Hepatocyte (in vitro differentiated cells): ENCODE results near the gene PSMA6. TPM values are rescaled to one million over a fixed set of nuclear protein-coding genes. Genes with fewer than 3 reads are reported as not detected.
"Not testable (repeated sequence)": the region's sequence is repeated elsewhere in the genome, so short reads cannot be mapped to it uniquely, and the experiment has no call there.

ENCODE experiments used
- DNase-seq: peaks from one replicate; pipeline ENCODE4 v3.0.0-alpha.2; 2016; ENCODE audit warnings: low spot score
- H2AFZ ChIP-seq: fragments of 200-600 bp; sonication (generic); 2 replicates; pipeline ENCODE4 v1.6.0; 2016; ENCODE audit warnings: antibody characterized with exemption, mild to moderate bottlenecking
- H3K27ac ChIP-seq: fragments of 200-600 bp; sonication (generic); 2 replicates; pipeline ENCODE4 v1.5.1; 2016; ENCODE audit warnings: mild to moderate bottlenecking
- H3K27me3 ChIP-seq: fragments of 200-600 bp; sonication (generic); 2 replicates; pipeline ENCODE4 v1.6.1; 2016
- H3K36me3 ChIP-seq: fragments of 200-600 bp; sonication (generic); replicated peaks from 2 replicates; pipeline ENCODE4 v1.5.1; 2016; ENCODE audit warnings: low read depth; ENCODE audit not compliant: insufficient read depth
- H3K4me1 ChIP-seq: fragments of 200-600 bp; sonication (generic); 2 replicates; pipeline ENCODE4 v1.5.1; 2016; ENCODE audit warnings: mild to moderate bottlenecking, moderate library complexity; ENCODE audit not compliant: insufficient read depth
- H3K4me2 ChIP-seq: fragments of 200-600 bp; sonication (generic); 2 replicates; pipeline ENCODE4 v1.6.0; 2016
- H3K4me3 ChIP-seq: fragments of 200-600 bp; sonication (generic); 2 replicates; pipeline ENCODE4 v1.5.1; 2016; ENCODE audit warnings: mild to moderate bottlenecking
- H3K79me2 ChIP-seq: fragments of 200-600 bp; sonication (generic); 2 replicates; pipeline ENCODE4 v1.6.0; 2017; ENCODE audit warnings: mild to moderate bottlenecking
- H3K9me2 ChIP-seq: fragments of 200-600 bp; sonication (generic); replicated peaks from 2 replicates; pipeline ENCODE4 v1.6.0; 2017; ENCODE audit warnings: mild to moderate bottlenecking; ENCODE audit not compliant: insufficient read depth
- H3K9me3 ChIP-seq: fragments of 200-600 bp; sonication (generic); 2 replicates; pipeline ENCODE4 v1.5.1; 2016; ENCODE audit warnings: low read depth, mild to moderate bottlenecking
- H4K20me1 ChIP-seq: fragments of 200-600 bp; sonication (generic); 2 replicates; pipeline ENCODE4 v1.6.0; 2016; ENCODE audit warnings: mild to moderate bottlenecking; ENCODE audit not compliant: insufficient read depth, poor library complexity, severe bottlenecking
- EZH2 ChIP-seq: fragments of 200-600 bp; sonication (generic); IDR thresholded peaks from 2 replicates; pipeline ENCODE4 v1.6.1; 2016; ENCODE audit warnings: antibody characterized with exemption, mild to moderate bottlenecking, borderline replicate concordance
- EZH2phosphoT487 ChIP-seq: fragments of 200-600 bp; sonication (generic); IDR thresholded peaks from one replicate; pipeline ENCODE4 v1.6.1; 2018; ENCODE audit warnings: antibody characterized with exemption, mild to moderate bottlenecking, low read depth, moderate library complexity; ENCODE audit not compliant: unreplicated experiment, severe bottlenecking
- WGBS: methylation state at CpG from one replicate; pipeline ENCODE4 v1.1.6; 2016; ENCODE audit warnings: low lambda C conversion rate; ENCODE audit errors: missing lambda C conversion rate; 5-methylcytosine and 5-hydroxymethylcytosine counted together
- polyA plus RNA-seq: library from polyadenylated mRNA; unstranded; fragments of >200 nt; fragmentation: Nextera tagmentation; extraction: Ambion mirVana; gene quantifications from 2 replicates; pipeline ENCODE4 v1.2.1, GENCODE V29; 2016
- total RNA-seq: library from RNA; depleted of rRNA; stranded (reverse); fragments of >200 nt; gene quantifications from 2 replicates; pipeline ENCODE4 v1.2.3, GENCODE V29; 2014
- TF ChIP-seq, protein P1 (sequence below): fragments of 200-600 bp; sonication (generic); IDR thresholded peaks from 2 replicates; pipeline ENCODE4 v1.5.1; 2016; ENCODE audit warnings: antibody characterized with exemption, mild to moderate bottlenecking; ENCODE audit not compliant: poor library complexity

PSMA6 gene
- total and polyA plus RNA-seq, 2 experiments from 2014 or later, result 228 to 260 TPM

- H3K79me2 ChIP-seq, result no peaks in the 10 kb centered on the region
- no peaks in the 10 kb centered on the region for H3K9me2 ChIP-seq
- no peaks in the 10 kb centered on the region for H4K20me1 ChIP-seq
- peaks cover 11% of the 10 kb centered on the region for H3K4me1 ChIP-seq
- no peaks in the 10 kb centered on the region for H3K27me3 ChIP-seq
- peak overlapping the region; percentile 16 for H2AFZ ChIP-seq
- H3K27ac ChIP-seq, result peak overlapping the region; percentile 19
- no peaks in the 10 kb centered on the region for H3K36me3 ChIP-seq
- no peaks in the 10 kb centered on the region for H3K9me3 ChIP-seq
- no peak overlapping the region for H3K4me3 ChIP-seq
- peak; percentile 51 for DNase-seq
- H3K4me2 ChIP-seq, result peak overlapping the region; percentile 20
- TF ChIP-seq, protein P1, sequence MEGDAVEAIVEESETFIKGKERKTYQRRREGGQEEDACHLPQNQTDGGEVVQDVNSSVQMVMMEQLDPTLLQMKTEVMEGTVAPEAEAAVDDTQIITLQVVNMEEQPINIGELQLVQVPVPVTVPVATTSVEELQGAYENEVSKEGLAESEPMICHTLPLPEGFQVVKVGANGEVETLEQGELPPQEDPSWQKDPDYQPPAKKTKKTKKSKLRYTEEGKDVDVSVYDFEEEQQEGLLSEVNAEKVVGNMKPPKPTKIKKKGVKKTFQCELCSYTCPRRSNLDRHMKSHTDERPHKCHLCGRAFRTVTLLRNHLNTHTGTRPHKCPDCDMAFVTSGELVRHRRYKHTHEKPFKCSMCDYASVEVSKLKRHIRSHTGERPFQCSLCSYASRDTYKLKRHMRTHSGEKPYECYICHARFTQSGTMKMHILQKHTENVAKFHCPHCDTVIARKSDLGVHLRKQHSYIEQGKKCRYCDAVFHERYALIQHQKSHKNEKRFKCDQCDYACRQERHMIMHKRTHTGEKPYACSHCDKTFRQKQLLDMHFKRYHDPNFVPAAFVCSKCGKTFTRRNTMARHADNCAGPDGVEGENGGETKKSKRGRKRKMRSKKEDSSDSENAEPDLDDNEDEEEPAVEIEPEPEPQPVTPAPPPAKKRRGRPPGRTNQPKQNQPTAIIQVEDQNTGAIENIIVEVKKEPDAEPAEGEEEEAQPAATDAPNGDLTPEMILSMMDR, result no peak
- TF ChIP-seq EZH2phosphoT487, result no peak
- no peak for TF ChIP-seq EZH2
- 27% methylated on average over 13 of the region's 13 CpGs for WGBS
These were observed 55.3 kb downstream of the PSMA6 start for GRCh38 chr14:35347323-35348043.

DNA sequence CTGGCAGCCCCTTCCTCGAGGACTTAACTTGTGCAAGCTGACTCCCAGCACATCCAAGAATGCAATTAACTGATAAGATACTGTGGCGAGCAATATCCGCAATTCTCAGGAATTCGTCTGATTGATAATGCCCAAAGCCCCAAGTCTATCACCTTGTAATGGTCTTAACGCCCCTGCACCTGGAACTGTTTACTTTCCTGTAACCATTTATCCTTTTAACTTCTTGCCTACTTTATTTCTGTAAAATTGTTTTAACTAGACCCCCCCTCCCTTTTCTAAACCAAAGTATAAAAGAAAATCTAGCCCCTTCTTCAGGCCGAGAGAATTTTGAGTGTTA is 55.8 kb downstream of the PSMA6 start:
- H4K20me1 ChIP-seq, H3K9me3 ChIP-seq, H3K4me3 ChIP-seq, H3K36me3 ChIP-seq, H3K79me2 ChIP-seq, H3K9me2 ChIP-seq, H3K27me3 ChIP-seq, DNase-seq: not testable (repeated sequence)
- Histone ChIP-seq H3K4me1 (peaks cover 11% of the 10 kb centered on the region), H3K4me2 (peak overlapping the region; percentile 20), H3K27ac (peak overlapping the region; percentile 19), H2AFZ (peak overlapping the region; percentile 16)
- 6% methylated on average over 6 of the region's 6 CpGs for WGBS

GRCh38 chr14:35349496-35350365 is 57.5 kb downstream of the PSMA6 start:
- Histone ChIP-seq H3K27ac (no peak overlapping the region), H3K36me3 (no peaks in the 10 kb centered on the region), H3K4me1 (peaks cover 17% of the 10 kb centered on the region), H3K4me2 (no peak overlapping the region), H4K20me1 (no peaks in the 10 kb centered on the region), H3K27me3 (no peaks in the 10 kb centered on the region), H3K9me2 (no peaks in the 10 kb centered on the region), H3K9me3 (no peaks in the 10 kb centered on the region), H3K4me3 (no peak overlapping the region), H3K79me2 (no peaks in the 10 kb centered on the region), H2AFZ (no peak overlapping the region)
- DNase-seq, result no peak
- TF ChIP-seq EZH2phosphoT487 (no peak), EZH2 (no peak)
- TF ChIP-seq, protein P1, result no peak
- WGBS, result 86% methylated on average over 12 of the region's 12 CpGs

DNA sequence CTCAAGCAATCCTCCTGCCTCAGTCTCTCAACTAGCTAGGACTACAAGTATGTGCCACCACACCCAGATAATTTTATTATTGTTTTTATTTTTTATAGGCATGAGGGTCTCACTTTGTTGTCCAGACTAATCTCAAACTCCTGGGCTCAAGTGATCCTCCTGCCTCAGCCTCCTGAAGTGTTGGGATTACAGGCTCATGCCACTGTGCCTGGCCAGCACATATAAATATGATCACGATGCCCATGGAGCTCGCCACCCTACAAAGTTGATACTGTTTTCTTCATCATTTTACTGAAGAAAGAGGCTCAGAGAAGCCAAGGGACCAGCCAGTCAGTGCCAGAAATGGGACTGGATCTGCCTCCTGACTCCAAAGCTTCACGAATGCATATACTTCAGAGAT is 59.3 kb downstream of the PSMA6 start:
- no peak overlapping the region for H3K4me2 ChIP-seq
- H3K4me1 ChIP-seq, result peaks cover 25% of the 10 kb centered on the region
- DNase-seq, result no peak
- WGBS, result 91% methylated on average over 3 of the region's 3 CpGs
- no peaks in the 10 kb centered on the region for H3K27me3 ChIP-seq
- TF ChIP-seq EZH2phosphoT487 (no peak), EZH2 (no peak)
- TF ChIP-seq, protein P1, result no peak
- H3K27ac ChIP-seq, result no peak overlapping the region
- no peaks in the 10 kb centered on the region for H4K20me1 ChIP-seq
- H2AFZ ChIP-seq, result no peak overlapping the region
- no peak overlapping the region for H3K4me3 ChIP-seq
- H3K9me2 ChIP-seq, result no peaks in the 10 kb centered on the region
- H3K36me3 ChIP-seq, result no peaks in the 10 kb centered on the region
- no peaks in the 10 kb centered on the region for H3K79me2 ChIP-seq
- no peaks in the 10 kb centered on the region for H3K9me3 ChIP-seq
